HEK293T (cell line): Measurements from ENCODE around the gene NAA20.

Source experiments
- CTCF ChIA-PET: fragments of 350-600 bp; formaldehyde crosslinking; extraction: SDS; loops from one replicate; lab custom pipeline; 2021; ENCODE audit warnings: antibody characterized with exemption, inconsistent platforms; lab: Yijun Ruan, JAX
- POLR2A ChIA-PET: fragments of 350-600 bp; formaldehyde crosslinking; extraction: SDS; loops from one replicate; lab custom pipeline; 2020; ENCODE audit warnings: antibody characterized with exemption, inconsistent platforms; lab: Yijun Ruan, JAX
- DNase-seq: peaks from one replicate; pipeline ENCODE4 v3.0.0; 2012; ENCODE audit warnings: mixed read lengths; ENCODE audit errors: extremely low spot score
- ARNT ChIP-seq: fragments of 450-650 bp; IDR thresholded peaks from 2 replicates; pipeline ENCODE4 v1.6.1; 2017; ENCODE audit warnings: mild to moderate bottlenecking
- BHLHE40 ChIP-seq: fragments of 450-650 bp; IDR thresholded peaks from 2 replicates; pipeline ENCODE4 v1.6.1; 2016; ENCODE audit warnings: mild to moderate bottlenecking, moderate library complexity, borderline replicate concordance
- CTBP1 ChIP-seq: fragments of 450-650 bp; IDR thresholded peaks from 2 replicates; pipeline ENCODE4 v1.6.1; 2016; ENCODE audit warnings: borderline replicate concordance
- ELF4 ChIP-seq: fragments of 450-650 bp; IDR thresholded peaks from 2 replicates; pipeline ENCODE4 v1.6.1; 2017; ENCODE audit warnings: antibody characterized with exemption
- FOXA1 ChIP-seq: fragments of 450-650 bp; IDR thresholded peaks from 2 replicates; pipeline ENCODE4 v1.6.1; 2016; ENCODE audit warnings: mild to moderate bottlenecking
- FOXK2 ChIP-seq: fragments of 450-650 bp; IDR thresholded peaks from 2 replicates; pipeline ENCODE4 v1.6.1; 2016; ENCODE audit warnings: mild to moderate bottlenecking
- FOXM1 ChIP-seq: fragments of 450-650 bp; IDR thresholded peaks from 2 replicates; pipeline ENCODE4 v1.6.1; 2017; ENCODE audit warnings: mild to moderate bottlenecking, borderline replicate concordance
- HDGF ChIP-seq: fragments of 450-650 bp; IDR thresholded peaks from 2 replicates; pipeline ENCODE4 v1.6.1; 2017; ENCODE audit warnings: antibody characterized with exemption, borderline replicate concordance
- L3MBTL2 ChIP-seq: fragments of 450-650 bp; conservative IDR thresholded peaks from 2 replicates; pipeline ENCODE4 v1.6.1; 2016; ENCODE audit warnings: mild to moderate bottlenecking
- LEF1 ChIP-seq: fragments of 450-650 bp; IDR thresholded peaks from 2 replicates; pipeline ENCODE4 v1.6.1; 2017; ENCODE audit warnings: mild to moderate bottlenecking, borderline replicate concordance
- NFRKB ChIP-seq: fragments of 450-650 bp; IDR thresholded peaks from 2 replicates; pipeline ENCODE4 v1.6.1; 2016; ENCODE audit warnings: mild to moderate bottlenecking, moderate library complexity
- SP1 ChIP-seq: fragments of 450-650 bp; IDR thresholded peaks from 2 replicates; pipeline ENCODE4 v1.6.1; 2017
- SUZ12 ChIP-seq: fragments of 450-650 bp; IDR thresholded peaks from 2 replicates; pipeline ENCODE4 v1.6.1; 2016; ENCODE audit warnings: mild to moderate bottlenecking
- TARDBP ChIP-seq: fragments of 450-650 bp; IDR thresholded peaks from 2 replicates; pipeline ENCODE4 v1.6.1; 2016
- ZNF384 ChIP-seq: fragments of 450-650 bp; IDR thresholded peaks from 2 replicates; pipeline ENCODE4 v1.6.1; 2016
- TF ChIP-seq, protein P1 (sequence below): fragments of 450-650 bp; IDR thresholded peaks from 2 replicates; pipeline ENCODE4 v1.6.1; 2016

NAA20 gene

DNA sequence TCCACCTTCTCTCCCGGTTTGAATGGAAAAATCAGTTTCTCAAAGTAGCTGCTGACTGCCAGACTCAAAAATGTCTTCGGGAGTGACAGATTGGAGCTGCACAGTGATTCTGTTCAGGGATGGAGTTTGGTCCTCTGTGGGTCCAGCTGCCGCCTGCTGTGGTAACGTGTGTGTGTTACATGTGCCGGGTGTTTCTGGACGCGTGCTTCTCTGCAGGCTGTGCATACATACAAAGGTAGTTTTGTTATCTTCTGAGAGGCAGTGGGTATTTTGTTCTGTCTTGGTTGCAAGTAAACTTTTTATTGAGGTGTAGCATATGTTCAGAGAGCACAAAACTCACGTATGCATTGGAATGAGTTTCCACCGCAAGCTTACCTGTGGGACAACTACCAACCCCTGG lies 41.3 kb upstream of the NAA20 start:
- TF ChIP-seq FOXM1, result no peak
- TF ChIP-seq CTBP1, result no peak
- TF ChIP-seq, protein P1, sequence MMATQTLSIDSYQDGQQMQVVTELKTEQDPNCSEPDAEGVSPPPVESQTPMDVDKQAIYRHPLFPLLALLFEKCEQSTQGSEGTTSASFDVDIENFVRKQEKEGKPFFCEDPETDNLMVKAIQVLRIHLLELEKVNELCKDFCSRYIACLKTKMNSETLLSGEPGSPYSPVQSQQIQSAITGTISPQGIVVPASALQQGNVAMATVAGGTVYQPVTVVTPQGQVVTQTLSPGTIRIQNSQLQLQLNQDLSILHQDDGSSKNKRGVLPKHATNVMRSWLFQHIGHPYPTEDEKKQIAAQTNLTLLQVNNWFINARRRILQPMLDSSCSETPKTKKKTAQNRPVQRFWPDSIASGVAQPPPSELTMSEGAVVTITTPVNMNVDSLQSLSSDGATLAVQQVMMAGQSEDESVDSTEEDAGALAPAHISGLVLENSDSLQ, result no peak
- TF ChIP-seq SUZ12, result no peak
- no peak for DNase-seq
- ChIA-PET POLR2A (no interaction called here), CTCF (no interaction called here)

DNA sequence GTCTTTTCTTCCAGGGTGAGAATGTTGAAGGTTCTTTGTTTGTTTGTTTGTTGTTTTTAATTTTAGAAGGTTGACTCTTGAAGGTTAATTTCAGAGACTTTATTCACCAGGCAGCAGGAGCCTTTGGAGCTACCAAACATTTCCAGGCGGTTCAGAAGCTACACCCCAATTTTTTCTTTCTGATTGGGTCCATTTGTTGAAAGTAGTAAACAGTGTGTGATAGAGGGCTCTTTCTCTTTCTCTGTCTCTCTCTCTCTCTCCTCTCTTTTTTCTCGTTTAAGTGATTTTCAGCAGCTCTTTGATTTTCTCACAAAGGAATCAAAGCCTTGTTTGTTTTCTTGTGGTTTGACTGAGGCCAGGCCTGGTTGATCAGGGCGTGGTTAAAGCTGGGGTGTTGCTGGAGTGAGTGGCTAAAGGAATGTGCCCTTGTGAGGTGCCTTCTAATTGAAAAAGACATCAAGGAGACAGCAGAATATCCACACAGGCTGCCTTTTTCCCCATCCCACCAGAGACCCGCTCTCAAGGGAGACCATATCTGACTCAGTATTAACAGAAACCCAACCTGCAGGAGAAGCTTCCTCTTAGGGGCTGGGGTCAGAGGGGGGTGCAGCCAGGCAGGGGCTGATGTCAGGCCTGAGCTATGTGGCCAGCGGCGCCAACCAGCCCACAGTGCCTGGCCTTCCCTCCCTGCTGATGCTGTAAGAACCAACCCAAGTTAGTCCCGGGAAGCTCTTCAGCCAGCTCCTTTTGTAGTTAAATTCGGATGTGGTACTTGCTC lies 40.4 kb upstream of the NAA20 start:
- TF ChIP-seq SUZ12, result no peak
- no peak for TF ChIP-seq NFRKB
- TF ChIP-seq ZNF384, result no peak
- no peak for TF ChIP-seq CTBP1
- TF ChIP-seq ARNT, result no peak
- TF ChIP-seq L3MBTL2, result no peak
- TF ChIP-seq, protein P1, result no peak
- no peak for TF ChIP-seq SP1
- no peak for TF ChIP-seq BHLHE40
- no peak for TF ChIP-seq TARDBP
- no peak for DNase-seq
- ChIA-PET CTCF (interaction anchor here (1.0 kb wide), 1 partner anchor 192 kb away, joined by 3 read pairs; no protein-coding TSS in a partner anchor), POLR2A (no interaction called here)

DNA sequence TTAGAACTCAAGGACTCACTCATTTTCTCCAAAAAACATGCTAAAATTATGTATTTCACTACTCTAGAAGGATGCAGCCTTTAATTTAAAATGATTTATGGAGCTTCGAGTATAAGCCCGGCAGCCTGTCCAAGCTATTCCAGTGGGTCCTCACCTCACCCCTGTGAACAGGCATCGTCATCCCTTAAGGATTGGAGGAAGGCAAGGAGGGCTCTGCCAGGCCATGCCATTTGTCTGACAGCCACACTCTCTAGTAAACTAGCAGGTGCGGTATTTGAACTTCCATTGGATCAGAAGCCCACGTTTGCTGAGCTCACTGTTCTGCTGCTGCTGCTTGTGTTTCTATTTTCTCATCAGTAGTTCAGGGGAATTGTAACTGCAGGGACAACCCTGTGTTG lies 39.8 kb upstream of the NAA20 start:
- DNase-seq, result no peak
- TF ChIP-seq FOXM1 (no peak), SUZ12 (no peak), ZNF384 (no peak), ARNT (no peak), HDGF (no peak), FOXK2 (no peak), CTBP1 (no peak), ELF4 (no peak), SP1 (no peak), BHLHE40 (no peak), NFRKB (no peak), L3MBTL2 (no peak), FOXA1 (no peak), LEF1 (no peak)
- ChIA-PET CTCF (interaction anchor here (1.0 kb wide), 1 partner anchor 193 kb away, joined by 3 read pairs; no protein-coding TSS in a partner anchor), POLR2A (no interaction called here)

DNA sequence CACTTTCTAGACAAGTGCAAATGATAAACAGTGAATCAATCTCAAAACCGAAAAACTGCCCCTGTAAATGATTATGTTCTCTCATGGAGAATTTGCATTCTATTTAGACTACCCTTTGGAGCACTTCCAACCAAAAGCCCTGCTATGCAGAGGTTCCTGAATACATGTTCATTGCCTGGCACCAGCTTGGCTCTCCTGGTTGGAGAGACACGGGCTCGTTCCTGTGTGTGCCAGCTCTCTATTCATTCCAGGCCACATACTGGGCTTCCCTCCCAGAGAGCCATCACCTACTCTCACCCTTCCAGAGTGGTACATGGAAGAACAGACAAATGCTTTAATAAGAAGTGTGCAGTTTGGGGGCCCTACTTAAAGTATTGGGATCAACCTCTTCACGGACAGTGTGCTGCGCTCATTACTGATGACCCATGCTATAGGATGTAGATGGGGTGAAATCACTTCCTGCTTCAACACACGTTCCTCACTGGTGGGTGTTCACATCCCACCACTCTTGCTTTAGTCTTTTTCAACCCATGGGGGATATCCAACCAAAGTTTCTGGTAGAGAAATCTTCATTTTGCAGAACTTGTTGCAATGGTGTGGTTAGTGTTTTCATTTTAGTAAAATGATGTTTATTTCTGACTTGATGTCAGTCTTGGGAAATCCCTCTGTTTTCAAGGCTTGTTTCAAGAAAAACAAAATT lies 38.5 kb upstream of the NAA20 start:
- DNase-seq, result no peak
- TF ChIP-seq LEF1 (no peak), FOXK2 (no peak)
- CTCF ChIA-PET, result interaction anchor here (0.6 kb wide), 1 partner anchor 25 kb away, joined by 4 read pairs; no protein-coding TSS in a partner anchor
- POLR2A ChIA-PET, result no interaction called here

DNA sequence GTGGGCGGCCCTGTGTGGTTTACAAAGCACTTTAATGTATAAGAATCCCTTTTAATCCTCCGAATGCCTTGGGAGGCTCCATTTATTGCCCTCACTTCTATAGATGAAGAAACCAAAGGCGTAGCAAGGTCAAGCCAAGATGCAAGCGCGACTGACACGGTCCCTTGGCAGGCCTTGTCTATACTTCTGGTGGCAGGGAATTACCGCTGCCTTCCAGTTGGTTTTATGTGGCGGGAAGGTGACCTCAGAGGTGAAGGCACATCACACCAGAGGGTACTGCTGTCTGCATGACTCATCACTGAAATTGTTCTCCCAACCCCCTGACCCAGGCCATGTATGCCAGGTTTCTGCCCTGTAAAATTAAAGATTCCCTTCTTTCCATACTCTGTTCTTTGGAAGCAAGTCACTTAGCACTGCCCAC lies 36.1 kb upstream of the NAA20 start:
- DNase-seq, result no peak
- TF ChIP-seq ZNF384 (no peak), L3MBTL2 (no peak), HDGF (no peak), FOXK2 (no peak), LEF1 (no peak), CTBP1 (no peak), BHLHE40 (no peak), SUZ12 (no peak), NFRKB (no peak)
- TF ChIP-seq, protein P1, result no peak
- ChIA-PET POLR2A (no interaction called here), CTCF (interaction anchor here (0.7 kb wide), 1 partner anchor 241 kb away, joined by 3 read pairs; no protein-coding TSS in a partner anchor)

DNA sequence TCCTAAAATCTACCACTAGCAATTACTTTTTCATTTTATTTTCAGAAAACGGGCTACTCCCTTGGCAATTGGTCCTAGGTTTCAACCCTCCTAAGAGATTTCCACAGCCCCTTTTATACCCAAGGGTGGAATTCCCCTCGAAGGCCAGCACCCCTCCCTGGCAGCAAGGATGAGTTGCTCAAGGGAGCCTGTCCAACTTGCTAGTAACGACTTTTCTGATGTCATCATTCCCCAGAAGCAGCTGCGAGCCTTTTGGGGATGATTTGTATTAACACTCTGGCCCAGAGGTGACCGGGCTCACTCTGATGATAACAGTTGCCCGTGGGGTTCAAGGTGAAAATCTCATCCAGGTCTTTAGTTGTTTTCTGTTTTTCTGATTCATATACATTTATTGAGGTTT lies 30.7 kb upstream of the NAA20 start:
- DNase-seq, result no peak
- CTCF ChIA-PET, result no interaction called here
- TF ChIP-seq FOXM1 (no peak), SP1 (no peak), ELF4 (no peak), HDGF (no peak)
- POLR2A ChIA-PET, result no interaction called here
